ENCODE measurements around the gene CECR2. TPM values are rescaled to one million over a fixed set of nuclear protein-coding genes. Genes with fewer than 3 reads are reported as not detected.

The CECR2 gene
- total RNA-seq, 1 experiment from 2014 or later: 154 TPM

- H2BK20ac ChIP-seq (ENCODE audit: low read depth, low read length, poor library complexity, severe bottlenecking): no peak overlapping the region
- no peaks in the 10 kb centered on the region for H4K20me1 ChIP-seq (ENCODE audit: control insufficient read depth, insufficient read depth, insufficient read length)
- H2BK12ac ChIP-seq (ENCODE audit: insufficient read length, low read depth, low read length): no peak overlapping the region
- no peak overlapping the region for H3K18ac ChIP-seq (ENCODE audit: insufficient read length, low read depth, low read length)
- no CpG with 5 or more reads among the region's 8 CpGs for WGBS (ENCODE audit: extremely low coverage, insufficient read length, low lambda C conversion rate)
- no peak overlapping the region for H4K91ac ChIP-seq (ENCODE audit: insufficient read length, low read depth, low read length)
- no peaks in the 10 kb centered on the region for H3K79me2 ChIP-seq (ENCODE audit: insufficient read depth, low read length)
- no peak overlapping the region for H3T11ph ChIP-seq (ENCODE audit: low read length)
- H3K4me1 ChIP-seq (ENCODE audit: insufficient read depth, low read length): no peaks in the 10 kb centered on the region
- H3K23ac ChIP-seq (ENCODE audit: insufficient read length, low read depth, low read length): no peak overlapping the region
- H3K23me2 ChIP-seq (ENCODE audit: insufficient read length, low read depth, low read length, poor library complexity, severe bottlenecking): no peaks in the 10 kb centered on the region
- Mint-ChIP-seq H3K27ac (peak overlapping the region in 2 of 3 experiments; percentile 11 to 25; a peak in 1 of 7 replicates), H3K4me3 (no peak overlapping the region), H3K9me3 (no peaks in the 10 kb centered on the region), H3K4me1 (peaks cover 11 to 12% of the 10 kb centered on the region in 2 experiments), H3K27me3 (ENCODE audit: low read depth) (no peaks in the 10 kb centered on the region), H3K36me3 (ENCODE audit: insufficient read depth in 1 of 3, low read depth in 3 of 3) (no peaks in the 10 kb centered on the region)
- H2BK120ac ChIP-seq (ENCODE audit: low read depth, low read length, poor library complexity, severe bottlenecking): no peak overlapping the region
- no peaks in the 10 kb centered on the region for H3K79me1 ChIP-seq (ENCODE audit: insufficient read depth, low read depth, low read length, poor library complexity, severe bottlenecking)
- no peak overlapping the region for H4K8ac ChIP-seq (replicated peaks; ENCODE audit: insufficient read length, low read depth, low read length)
- no peak overlapping the region for H3K4ac ChIP-seq (ENCODE audit: low read depth, low read length)
- no peaks in the 10 kb centered on the region for H3K9me3 ChIP-seq (ENCODE audit: control insufficient read depth, low read depth, low read length)
- H2AFZ ChIP-seq (ENCODE audit: low read length): peak overlapping the region; percentile 69
- H3K14ac ChIP-seq (ENCODE audit: insufficient read depth, low read length): no peak overlapping the region
- no peak overlapping the region for H3K27ac ChIP-seq (ENCODE audit: insufficient read length, low read depth, low read length)
- TF ChIP-seq CTCF (conservative IDR thresholded peaks at IDR 0.05): no peak
- H3K9ac ChIP-seq (ENCODE audit: extremely low read depth, insufficient read length, low read length): no peak overlapping the region
- no peaks in the 10 kb centered on the region for H3K27me3 ChIP-seq (ENCODE audit: insufficient read depth, low read length)
- no peak for DNase-seq
- no peak overlapping the region for H2BK15ac ChIP-seq (ENCODE audit: low read depth, low read length)
- no peak overlapping the region for H2AK5ac ChIP-seq (ENCODE audit: insufficient read length, low read length)
- no peak overlapping the region for H4K5ac ChIP-seq (ENCODE audit: insufficient read length, low read depth, low read length)
- H3K56ac ChIP-seq (ENCODE audit: insufficient read length, low read depth, low read length): no peak overlapping the region
- no peak overlapping the region for H3K4me2 ChIP-seq (ENCODE audit: insufficient read depth, insufficient read length, low read length)
- no peak overlapping the region for H2BK5ac ChIP-seq (ENCODE audit: insufficient read length, low read length)
These were observed 30.1 kb upstream of the CECR2 start for GRCh38 chr22:17339095-17339693.
